IMR-90 (cell line): Measurements from ENCODE around the gene ID1. TPM values are rescaled to one million over a fixed set of nuclear protein-coding genes. Genes with fewer than 3 reads are reported as not detected.

ENCODE experiments used
- ATAC-seq: fragments of 200-7000 bp; cut with Tn5 transposase; 2 replicates; pipeline ENCODE4 v1.9.1; 2020; ENCODE audit warnings: low read depth, mild to moderate bottlenecking, moderate library complexity
- BruUV-seq: library from RNA; stranded (reverse); fragments of 400-500 nt; replicated peaks from 2 replicates; lab custom pipeline; 2021; lab: Mats Ljungman, UMichigan
- CTCF ChIA-PET: fragments of 300-600 bp; formaldehyde crosslinking; extraction: SDS; loops from one replicate; lab custom pipeline; 2021; ENCODE audit warnings: antibody characterized with exemption; lab: Yijun Ruan, JAX
- POLR2A ChIA-PET: fragments of 300-600 bp; sonication (Branson Sonifier 250); formaldehyde crosslinking; loops from one replicate; lab custom pipeline; 2022; ENCODE audit warnings: antibody characterized with exemption; ENCODE audit not compliant: unreplicated experiment; lab: Charles Lee
- DNase-seq: peaks from one replicate; pipeline ENCODE4 v3.0.0; 2013
- H2AFZ ChIP-seq: replicated peaks from 2 replicates; pipeline ENCODE3; 2013; ENCODE audit warnings: low read length, mild to moderate bottlenecking; ENCODE audit not compliant: poor library complexity
- H2AK5ac ChIP-seq: 2 replicates; pipeline ENCODE4 v1.6.1; 2013; ENCODE audit warnings: low read depth, low read length, inconsistent platforms
- H2AK9ac ChIP-seq: replicated peaks from 2 replicates; pipeline ENCODE3; 2013; ENCODE audit warnings: mild to moderate bottlenecking, low read depth, low read length, moderate library complexity; ENCODE audit not compliant: poor library complexity
- H2BK120ac ChIP-seq: 2 replicates; pipeline ENCODE4 v1.6.1; 2013; ENCODE audit warnings: low read depth, low read length, inconsistent platforms
- H2BK15ac ChIP-seq: 3 replicates; pipeline ENCODE4 v1.6.1; 2013; ENCODE audit warnings: low read depth, low read length, inconsistent platforms
- H2BK20ac ChIP-seq: 2 replicates; pipeline ENCODE4 v1.6.1; 2013; ENCODE audit warnings: low read depth, mild to moderate bottlenecking, inconsistent platforms, low read length, moderate library complexity
- H2BK5ac ChIP-seq: 2 replicates; pipeline ENCODE4 v1.6.1; 2013; ENCODE audit warnings: mild to moderate bottlenecking, low read depth, low read length, inconsistent platforms; ENCODE audit not compliant: poor library complexity, severe bottlenecking
- H3K14ac ChIP-seq: replicated peaks from 2 replicates; pipeline ENCODE4 v1.6.1; 2013; ENCODE audit warnings: low read depth, low read length, inconsistent platforms
- H3K18ac ChIP-seq: 2 replicates; pipeline ENCODE4 v1.6.1; 2013; ENCODE audit warnings: low read depth, low read length, control low read depth
- H3K23ac ChIP-seq: 2 replicates; pipeline ENCODE4 v1.6.1; 2013; ENCODE audit warnings: low read depth, low read length, inconsistent platforms
- H3K27ac ChIP-seq: 2 replicates; pipeline ENCODE4 v1.5.1; 2013; ENCODE audit warnings: mild to moderate bottlenecking, control low read depth, low read length; ENCODE audit not compliant: insufficient read depth
- H3K27me3 ChIP-seq: 2 replicates; pipeline ENCODE4 v1.6.1; 2013; ENCODE audit warnings: low read length; ENCODE audit not compliant: control insufficient read depth, insufficient read depth
- H3K36me3 ChIP-seq: 2 replicates; pipeline ENCODE4 v1.6.1; 2013; ENCODE audit warnings: low read length, mixed read lengths; ENCODE audit not compliant: control insufficient read depth, insufficient read depth
- H3K4ac ChIP-seq: 2 replicates; pipeline ENCODE4 v1.6.1; 2013; ENCODE audit warnings: low read depth, low read length, inconsistent platforms
- H3K4me1 ChIP-seq: 2 replicates; pipeline ENCODE4 v1.6.1; 2013; ENCODE audit warnings: low read length, mixed read lengths; ENCODE audit not compliant: control insufficient read depth, insufficient read depth
- H3K4me2 ChIP-seq: 2 replicates; pipeline ENCODE4 v1.6.1; 2013; ENCODE audit warnings: low read depth, mild to moderate bottlenecking, control low read depth, low read length, moderate library complexity
- H3K4me3 ChIP-seq: 2 replicates; pipeline ENCODE4 v1.5.1; 2013; ENCODE audit warnings: low read depth, mild to moderate bottlenecking, control low read depth, low read length, moderate library complexity; ENCODE audit not compliant: insufficient read depth
- H3K56ac ChIP-seq: 2 replicates; pipeline ENCODE4 v1.6.1; 2013; ENCODE audit warnings: low read length, inconsistent platforms; ENCODE audit not compliant: insufficient read depth; ENCODE audit errors: extremely low read depth
- H3K79me1 ChIP-seq, 2 experiments: 2 replicates each; pipeline ENCODE4 v1.6.1; 2013; ENCODE audit warnings: low read length in 2 of 2, inconsistent platforms in 1 of 2, low read depth in 1 of 2
- H3K9ac ChIP-seq: 2 replicates; pipeline ENCODE4 v1.6.1; 2013; ENCODE audit warnings: low read depth, low read length, control low read depth
- H3K9me1 ChIP-seq: 2 replicates; pipeline ENCODE4 v1.6.1; 2013; ENCODE audit warnings: low read length, inconsistent platforms; ENCODE audit not compliant: insufficient read depth
- H3K9me3 ChIP-seq: 2 replicates; pipeline ENCODE4 v1.6.1; 2013; ENCODE audit warnings: low read length; ENCODE audit not compliant: control insufficient read depth, insufficient read depth
- H4K20me1 ChIP-seq: 2 replicates; pipeline ENCODE4 v1.6.1; 2013; ENCODE audit warnings: low read length, inconsistent platforms; ENCODE audit not compliant: insufficient read depth
- H4K5ac ChIP-seq: 2 replicates; pipeline ENCODE4 v1.6.1; 2013; ENCODE audit warnings: mild to moderate bottlenecking, low read depth, low read length, control low read depth
- H4K8ac ChIP-seq, 2 experiments: 2 replicates each; pipeline ENCODE4 v1.6.1; 2013; ENCODE audit warnings: low read depth in 2 of 2, low read length in 2 of 2, control low read depth in 1 of 2, inconsistent platforms in 1 of 2
- H4K91ac ChIP-seq: 2 replicates; pipeline ENCODE4 v1.6.1; 2013; ENCODE audit warnings: low read depth, low read length, inconsistent platforms; ENCODE audit not compliant: insufficient read depth
- BHLHE40 ChIP-seq: fragments of 150-350 bp; IDR thresholded peaks from 2 replicates; pipeline ENCODE4 v1.6.1; 2016; ENCODE audit warnings: mild to moderate bottlenecking, low read depth, low read length
- CEBPB ChIP-seq: IDR thresholded peaks from 2 replicates; pipeline ENCODE4 v1.6.1; 2012; ENCODE audit warnings: low read depth, low read length, improper control_type of control experiment
- CHD1 ChIP-seq: IDR thresholded peaks from 2 replicates; pipeline ENCODE4 v1.6.1; 2012; ENCODE audit warnings: low read depth, low read length, improper control_type of control experiment
- MAFK ChIP-seq: IDR thresholded peaks from 2 replicates; pipeline ENCODE4 v1.6.1; 2012; ENCODE audit warnings: low read depth, low read length, improper control_type of control experiment
- MAZ ChIP-seq: IDR thresholded peaks from 2 replicates; pipeline ENCODE4 v1.6.1; 2012; ENCODE audit warnings: low read depth, mild to moderate bottlenecking, low read length, improper control_type of control experiment, moderate library complexity, borderline replicate concordance
- MXI1 ChIP-seq: IDR thresholded peaks from 2 replicates; pipeline ENCODE4 v1.6.1; 2012; ENCODE audit warnings: low read depth, mild to moderate bottlenecking, low read length, moderate library complexity, borderline replicate concordance
- RAD21 ChIP-seq: IDR thresholded peaks from 2 replicates; pipeline ENCODE4 v1.6.1; 2012; ENCODE audit warnings: low read length, improper control_type of control experiment
- RCOR1 ChIP-seq: IDR thresholded peaks from 2 replicates; pipeline ENCODE4 v1.6.1; 2012; ENCODE audit warnings: mild to moderate bottlenecking, low read length, improper control_type of control experiment; ENCODE audit not compliant: insufficient replicate concordance
- RFX5 ChIP-seq: IDR thresholded peaks from 2 replicates; pipeline ENCODE4 v1.8.0; 2012; ENCODE audit warnings: low read depth, mild to moderate bottlenecking, low read length, moderate library complexity
- WGBS, 2 experiments: methylation state at CpG; one replicate each; pipeline versions ENCODE4 v1.1.5 to v1.1.7; 2013; ENCODE audit warnings: missing lambda C conversion rate in 2 of 2; ENCODE audit not compliant: insufficient read length in 1 of 2; ENCODE audit errors: extremely low coverage in 2 of 2; 5-methylcytosine and 5-hydroxymethylcytosine counted together
- dilution Hi-C: fragments of 300-500 bp; cut with HindIII; formaldehyde crosslinking; loops from one replicate; pipeline ENCODE4 v1.14.3; 2018; ENCODE audit warnings: low sequenced_read_pairs; ENCODE audit not compliant: unreplicated experiment
- in situ Hi-C: fragments of 300-500 bp; cut with MboI; formaldehyde crosslinking; loops from 3 replicates; pipeline ENCODE4 v1.14.3; 2019; ENCODE audit warnings: low sequenced_read_pairs, inconsistent platforms, mixed read lengths
- intact Hi-C: fragments of 100-400 bp; cut with micrococcal nuclease; formaldehyde crosslinking; loops from 2 replicates; pipeline ENCODE4 v1.10.0; 2022
- polyA plus RNA-seq, 3 experiments: library from polyadenylated mRNA; depleted of rRNA; stranded (reverse); fragments of >200 nt; gene quantifications; 2 replicates each; pipeline ENCODE4 v1.2.3, GENCODE V29; 2012; ENCODE audit warnings: low replicate concordance in 1 of 3
- total RNA-seq: library from RNA; depleted of rRNA; stranded (reverse); fragments of >200 nt; gene quantifications from 2 replicates; pipeline ENCODE4 v1.2.3, GENCODE V29; 2012
- TF ChIP-seq, protein P1 (sequence below): conservative IDR thresholded peaks from 2 replicates; pipeline ENCODE4 v1.5.1; 2012; ENCODE audit warnings: mild to moderate bottlenecking, low read depth, low read length, improper control_type of control experiment
- TF ChIP-seq, protein P2 (sequence below): fragments of 150-350 bp; IDR thresholded peaks from 2 replicates; pipeline ENCODE4 v1.6.1; 2016; ENCODE audit warnings: low read depth, mild to moderate bottlenecking, low read length, moderate library complexity, borderline replicate concordance

Gene ID1
- total and polyA plus RNA-seq, 2 of the 4 experiments (the other 2 are of a cell fraction): 148 to 174 TPM

DNA sequence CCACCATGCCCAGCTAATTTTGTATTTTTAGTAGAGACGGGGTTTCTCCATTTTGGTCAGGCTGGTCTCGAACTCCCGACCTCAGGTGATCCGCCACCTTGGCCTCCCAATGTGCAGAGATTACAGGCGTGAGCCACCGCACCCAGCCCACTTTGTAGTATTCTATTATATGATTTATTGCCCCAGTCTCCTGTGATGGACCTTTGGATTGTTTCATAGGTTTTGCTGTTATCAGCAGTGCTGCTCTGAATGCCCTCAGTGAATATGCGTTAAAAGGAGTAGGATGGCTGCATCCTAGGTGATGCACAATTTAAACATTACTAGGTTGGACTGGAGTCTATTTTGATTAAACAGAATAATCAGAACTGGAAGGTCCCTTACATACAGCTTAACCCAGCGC lies 10.3 kb downstream of the ID1 start:
- no peak overlapping the region for H3K4me3 ChIP-seq
- H3K4me1 ChIP-seq: peaks cover 5% of the 10 kb centered on the region
- H3K79me1 ChIP-seq: no peaks in the 10 kb centered on the region; a peak in 1 of 4 replicates
- H3K56ac ChIP-seq: no peak overlapping the region
- H2AK5ac ChIP-seq: no peak overlapping the region
- H2AK9ac ChIP-seq: no peak overlapping the region
- no peak overlapping the region for H3K4me2 ChIP-seq
- ATAC-seq: no peak
- no peak overlapping the region for H4K91ac ChIP-seq
- CTCF ChIA-PET: interaction anchor here (0.8 kb wide), 1 partner anchor 53 kb away, joined by 3 read pairs; no protein-coding TSS in a partner anchor
- in situ Hi-C loops (no loop called here), intact Hi-C loops (no loop called here), dilution Hi-C loops (no loop called here)
- TF ChIP-seq MAFK: no peak
- no peak for TF ChIP-seq RCOR1
- no peak for TF ChIP-seq RAD21
- no peak for TF ChIP-seq MAZ
- no peak for TF ChIP-seq CEBPB
- TF ChIP-seq CHD1: no peak
- TF ChIP-seq RFX5: no peak
- TF ChIP-seq, protein P1, sequence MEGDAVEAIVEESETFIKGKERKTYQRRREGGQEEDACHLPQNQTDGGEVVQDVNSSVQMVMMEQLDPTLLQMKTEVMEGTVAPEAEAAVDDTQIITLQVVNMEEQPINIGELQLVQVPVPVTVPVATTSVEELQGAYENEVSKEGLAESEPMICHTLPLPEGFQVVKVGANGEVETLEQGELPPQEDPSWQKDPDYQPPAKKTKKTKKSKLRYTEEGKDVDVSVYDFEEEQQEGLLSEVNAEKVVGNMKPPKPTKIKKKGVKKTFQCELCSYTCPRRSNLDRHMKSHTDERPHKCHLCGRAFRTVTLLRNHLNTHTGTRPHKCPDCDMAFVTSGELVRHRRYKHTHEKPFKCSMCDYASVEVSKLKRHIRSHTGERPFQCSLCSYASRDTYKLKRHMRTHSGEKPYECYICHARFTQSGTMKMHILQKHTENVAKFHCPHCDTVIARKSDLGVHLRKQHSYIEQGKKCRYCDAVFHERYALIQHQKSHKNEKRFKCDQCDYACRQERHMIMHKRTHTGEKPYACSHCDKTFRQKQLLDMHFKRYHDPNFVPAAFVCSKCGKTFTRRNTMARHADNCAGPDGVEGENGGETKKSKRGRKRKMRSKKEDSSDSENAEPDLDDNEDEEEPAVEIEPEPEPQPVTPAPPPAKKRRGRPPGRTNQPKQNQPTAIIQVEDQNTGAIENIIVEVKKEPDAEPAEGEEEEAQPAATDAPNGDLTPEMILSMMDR: no peak
- TF ChIP-seq MXI1: no peak
- TF ChIP-seq, protein P2, sequence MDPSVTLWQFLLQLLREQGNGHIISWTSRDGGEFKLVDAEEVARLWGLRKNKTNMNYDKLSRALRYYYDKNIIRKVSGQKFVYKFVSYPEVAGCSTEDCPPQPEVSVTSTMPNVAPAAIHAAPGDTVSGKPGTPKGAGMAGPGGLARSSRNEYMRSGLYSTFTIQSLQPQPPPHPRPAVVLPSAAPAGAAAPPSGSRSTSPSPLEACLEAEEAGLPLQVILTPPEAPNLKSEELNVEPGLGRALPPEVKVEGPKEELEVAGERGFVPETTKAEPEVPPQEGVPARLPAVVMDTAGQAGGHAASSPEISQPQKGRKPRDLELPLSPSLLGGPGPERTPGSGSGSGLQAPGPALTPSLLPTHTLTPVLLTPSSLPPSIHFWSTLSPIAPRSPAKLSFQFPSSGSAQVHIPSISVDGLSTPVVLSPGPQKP: no peak
- TF ChIP-seq BHLHE40: no peak
- no CpG with 5 or more reads among the region's 8 CpGs for WGBS, 2 experiments
- no peak overlapping the region for H3K23ac ChIP-seq
- H2AFZ ChIP-seq: no peak overlapping the region
- H4K20me1 ChIP-seq: no peaks in the 10 kb centered on the region
- POLR2A ChIA-PET: no interaction called here
- BruUV-seq: no TSS peak
- no peaks in the 10 kb centered on the region for H3K27me3 ChIP-seq
- H4K8ac ChIP-seq: no peak overlapping the region
- no peaks in the 10 kb centered on the region for H3K9me3 ChIP-seq
- no peaks in the 10 kb centered on the region for H3K36me3 ChIP-seq
- H2BK15ac ChIP-seq: no peak overlapping the region
- no peak overlapping the region for H3K14ac ChIP-seq
- H3K18ac ChIP-seq: no peak overlapping the region
- no peak overlapping the region for H2BK120ac ChIP-seq
- H3K9ac ChIP-seq: no peak overlapping the region
- no peak overlapping the region for H2BK20ac ChIP-seq
- no peak for DNase-seq
- no peaks in the 10 kb centered on the region for H3K9me1 ChIP-seq
- no peak overlapping the region for H3K27ac ChIP-seq
- no peak overlapping the region for H3K4ac ChIP-seq
- no peak overlapping the region for H4K5ac ChIP-seq
- H2BK5ac ChIP-seq: no peak overlapping the region
